Measurements from ENCODE around the gene INPP5A.

The INPP5A gene

DNA sequence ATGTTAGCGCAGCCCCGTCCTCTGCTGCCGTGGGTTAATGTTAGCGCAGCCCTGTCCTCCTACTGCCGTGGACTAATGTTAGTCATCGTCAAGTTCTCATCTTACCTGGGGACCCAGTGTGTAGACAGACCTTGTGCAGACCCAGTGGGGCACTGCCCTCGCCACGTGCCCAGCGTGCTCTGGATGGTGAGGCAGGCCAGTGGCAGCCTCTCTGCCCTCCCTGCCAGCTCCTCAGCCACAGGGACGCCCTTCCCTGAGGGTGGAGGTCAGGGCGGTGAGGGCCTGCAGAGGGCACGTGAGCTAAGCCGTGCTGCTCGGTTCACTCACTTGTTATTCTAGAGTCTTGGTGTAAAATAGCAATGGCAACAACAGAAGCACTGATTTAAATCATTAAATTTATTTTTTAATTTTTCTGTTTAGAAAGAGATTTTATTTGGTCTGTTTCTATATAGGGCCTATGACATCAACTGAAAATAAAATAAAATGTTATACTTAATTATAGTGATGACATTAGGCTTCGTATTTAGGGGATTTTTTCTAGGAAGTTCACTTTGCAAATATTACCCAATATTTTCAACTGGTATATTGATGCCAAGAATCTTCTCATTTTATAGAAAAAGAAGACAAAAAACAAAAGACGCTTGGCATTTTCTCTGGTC is 199.9 kb downstream of the INPP5A start:
- Histone ChIP-seq H3K36me3 (replicated peaks) (peaks cover 2% of the 10 kb centered on the region), H3K27ac (no peak overlapping the region), H3K27me3 (replicated peaks) (no peaks in the 10 kb centered on the region), H3K4me3 (ENCODE audit: low read depth, low read length) (no peak overlapping the region)
- TF ChIP-seq, protein P1, sequence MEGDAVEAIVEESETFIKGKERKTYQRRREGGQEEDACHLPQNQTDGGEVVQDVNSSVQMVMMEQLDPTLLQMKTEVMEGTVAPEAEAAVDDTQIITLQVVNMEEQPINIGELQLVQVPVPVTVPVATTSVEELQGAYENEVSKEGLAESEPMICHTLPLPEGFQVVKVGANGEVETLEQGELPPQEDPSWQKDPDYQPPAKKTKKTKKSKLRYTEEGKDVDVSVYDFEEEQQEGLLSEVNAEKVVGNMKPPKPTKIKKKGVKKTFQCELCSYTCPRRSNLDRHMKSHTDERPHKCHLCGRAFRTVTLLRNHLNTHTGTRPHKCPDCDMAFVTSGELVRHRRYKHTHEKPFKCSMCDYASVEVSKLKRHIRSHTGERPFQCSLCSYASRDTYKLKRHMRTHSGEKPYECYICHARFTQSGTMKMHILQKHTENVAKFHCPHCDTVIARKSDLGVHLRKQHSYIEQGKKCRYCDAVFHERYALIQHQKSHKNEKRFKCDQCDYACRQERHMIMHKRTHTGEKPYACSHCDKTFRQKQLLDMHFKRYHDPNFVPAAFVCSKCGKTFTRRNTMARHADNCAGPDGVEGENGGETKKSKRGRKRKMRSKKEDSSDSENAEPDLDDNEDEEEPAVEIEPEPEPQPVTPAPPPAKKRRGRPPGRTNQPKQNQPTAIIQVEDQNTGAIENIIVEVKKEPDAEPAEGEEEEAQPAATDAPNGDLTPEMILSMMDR (IDR thresholded peaks at IDR 0.05; ENCODE audit: low read depth, low read length, missing control alignments) = no peak
- in situ Hi-C loops (cut with HindIII; ENCODE audit: low pct_ligation_motif_present, low sequenced_read_pairs) = no loop called here
- no peak for DNase-seq

DNA sequence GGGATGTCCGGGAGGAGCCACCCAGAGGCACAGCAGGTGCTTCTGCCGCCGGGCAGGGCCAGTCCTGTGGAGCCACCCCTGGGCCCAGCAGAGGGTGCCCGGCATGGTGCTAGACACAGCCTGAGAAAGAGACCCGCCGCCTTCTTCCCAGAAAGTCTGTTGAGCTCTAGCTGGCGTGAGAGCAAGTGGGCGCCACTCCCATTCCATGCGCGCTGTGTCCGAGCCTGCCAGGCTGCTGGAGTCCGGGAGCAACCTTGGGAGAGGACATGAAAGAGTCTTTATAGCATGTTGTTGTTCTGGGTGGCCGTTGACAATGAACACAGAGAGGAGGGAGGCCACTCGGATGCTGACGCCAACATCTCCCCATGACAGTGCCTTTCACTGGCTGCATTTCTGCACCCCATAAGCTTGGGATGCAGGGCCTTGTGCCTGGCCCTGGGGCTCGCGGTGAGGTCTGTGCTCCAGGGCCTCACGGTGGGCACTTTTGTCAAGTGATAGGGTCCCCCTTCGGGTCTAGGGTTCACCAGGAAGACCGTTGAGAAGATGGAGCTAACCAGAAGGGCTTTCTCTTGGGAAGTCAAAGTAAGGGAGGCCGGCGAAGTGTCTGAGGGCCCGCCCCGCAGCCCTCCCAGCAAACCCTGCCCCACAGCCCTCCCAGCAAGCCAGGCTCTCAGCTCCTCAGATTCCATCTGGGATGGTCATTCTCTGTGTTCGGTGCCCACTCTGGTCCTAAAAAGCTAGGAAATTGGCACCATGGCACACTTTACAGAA is 201.1 kb downstream of the INPP5A start:
- TF ChIP-seq, protein P1 (IDR thresholded peaks at IDR 0.05; ENCODE audit: low read depth, low read length, missing control alignments) = no peak
- Histone ChIP-seq H3K27ac (no peak overlapping the region), H3K36me3 (replicated peaks) (peaks cover 2% of the 10 kb centered on the region), H3K27me3 (replicated peaks) (no peaks in the 10 kb centered on the region), H3K4me3 (ENCODE audit: low read depth, low read length) (no peak overlapping the region)
- DNase-seq = no peak
- in situ Hi-C loops (cut with HindIII; ENCODE audit: low pct_ligation_motif_present, low sequenced_read_pairs) = no loop called here

DNA sequence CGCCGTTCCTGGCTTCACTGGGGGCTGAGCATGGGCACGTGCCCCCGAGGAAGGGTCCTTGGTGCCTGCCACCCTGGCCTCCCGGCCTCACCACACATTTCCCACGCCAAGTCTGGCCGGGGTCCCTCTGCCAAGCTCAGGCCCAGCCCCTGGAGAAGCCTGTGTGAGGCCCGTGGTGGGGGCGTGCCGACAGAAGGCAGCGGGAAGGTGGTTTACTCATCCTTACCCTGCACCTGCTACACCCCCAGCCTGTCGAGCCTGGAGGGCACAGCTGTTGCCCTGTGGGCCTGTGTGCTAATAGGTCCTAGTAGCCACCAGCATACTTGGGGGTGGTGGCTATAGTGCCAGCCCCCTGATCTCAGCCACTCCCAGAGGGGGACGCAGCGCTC is 201.6 kb downstream of the INPP5A start:
- no peak overlapping the region for H3K4me3 ChIP-seq (ENCODE audit: low read depth, low read length)
- DNase-seq = no peak
- peaks cover 2% of the 10 kb centered on the region for H3K36me3 ChIP-seq (replicated peaks)
- H3K27me3 ChIP-seq (replicated peaks) = no peaks in the 10 kb centered on the region
- in situ Hi-C loops (cut with HindIII; ENCODE audit: low pct_ligation_motif_present, low sequenced_read_pairs) = no loop called here
- no peak overlapping the region for H3K27ac ChIP-seq
- TF ChIP-seq, protein P1 (IDR thresholded peaks at IDR 0.05; ENCODE audit: low read depth, low read length, missing control alignments) = no peak

DNA sequence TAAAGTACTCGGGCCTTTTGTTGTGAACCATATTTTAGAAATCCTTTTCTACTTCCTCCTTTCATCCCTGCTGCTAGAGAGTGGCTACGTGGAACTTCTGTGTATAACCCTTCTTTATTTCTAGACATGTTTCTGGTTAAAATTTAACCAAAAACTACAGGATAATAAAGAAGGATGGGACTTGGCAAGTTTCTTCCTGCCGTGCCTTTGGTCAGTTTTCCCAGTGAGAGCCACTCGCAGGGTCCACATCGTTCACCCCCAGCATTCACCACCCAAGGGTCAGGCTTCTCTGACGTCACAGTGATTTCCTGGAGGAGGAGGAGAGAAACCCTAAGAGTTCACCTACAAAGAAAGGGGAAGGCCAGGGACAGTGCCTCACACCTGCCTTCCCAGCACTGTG is 203.0 kb downstream of the INPP5A start:
- DNase-seq = no peak
- Histone ChIP-seq H3K27ac (no peak overlapping the region), H3K27me3 (replicated peaks) (no peaks in the 10 kb centered on the region), H3K36me3 (replicated peaks) (peaks cover 2% of the 10 kb centered on the region), H3K4me3 (ENCODE audit: low read depth, low read length) (no peak overlapping the region)
- in situ Hi-C loops (cut with HindIII; ENCODE audit: low pct_ligation_motif_present, low sequenced_read_pairs) = no loop called here
- TF ChIP-seq, protein P1 (IDR thresholded peaks at IDR 0.05; ENCODE audit: low read depth, low read length, missing control alignments) = no peak

DNA sequence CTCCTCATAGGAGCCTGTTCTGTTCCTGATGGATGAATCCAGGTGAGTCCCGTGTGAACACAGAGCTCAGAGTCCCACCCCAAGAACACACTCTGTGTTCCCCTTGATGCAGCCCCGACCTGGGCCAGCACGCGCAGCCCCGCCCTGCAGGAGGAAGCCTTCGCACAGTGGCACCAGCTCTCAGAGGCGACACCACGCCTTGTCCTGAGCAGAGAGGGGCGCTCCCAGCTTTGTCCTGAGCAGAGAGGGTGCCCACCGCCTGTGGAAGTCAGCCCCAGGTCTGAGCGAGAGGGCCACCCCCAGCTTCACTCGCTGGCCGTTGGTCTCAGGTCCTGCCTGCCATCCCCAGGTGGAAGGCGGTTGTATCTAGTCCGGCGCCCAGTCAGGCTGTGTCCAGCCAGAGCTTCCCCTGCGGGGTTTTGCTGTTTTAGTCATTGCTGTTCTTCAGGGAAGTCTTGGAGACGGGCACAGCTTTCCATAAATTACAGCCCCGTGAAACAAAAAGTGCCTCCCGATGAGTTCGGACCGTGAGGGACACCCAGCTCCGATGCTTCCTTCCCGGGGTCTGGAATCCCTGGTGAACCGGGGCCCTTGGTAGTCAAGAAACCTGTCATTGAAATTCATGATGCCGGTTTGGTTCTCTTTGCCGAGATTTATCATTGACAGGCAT is 204.7 kb downstream of the INPP5A start:
- no peak overlapping the region for H3K27ac ChIP-seq
- H3K4me3 ChIP-seq (ENCODE audit: low read depth, low read length) = no peak overlapping the region
- in situ Hi-C loops (cut with HindIII; ENCODE audit: low pct_ligation_motif_present, low sequenced_read_pairs) = no loop called here
- TF ChIP-seq, protein P1 (IDR thresholded peaks at IDR 0.05; ENCODE audit: low read depth, low read length, missing control alignments) = no peak
- no peaks in the 10 kb centered on the region for H3K27me3 ChIP-seq (replicated peaks)
- DNase-seq = no peak
- peaks cover 2% of the 10 kb centered on the region for H3K36me3 ChIP-seq (replicated peaks)
